NCI-H524 treated with DMSO at 0.1 percent for 48 hours (cell line): Measurements from ENCODE around the gene RPS17.

Experiments used
- DNase-seq: peaks from one replicate; lab custom pipeline; 2025; lab: John Stamatoyannopoulos, UW

The RPS17 gene

DNA sequence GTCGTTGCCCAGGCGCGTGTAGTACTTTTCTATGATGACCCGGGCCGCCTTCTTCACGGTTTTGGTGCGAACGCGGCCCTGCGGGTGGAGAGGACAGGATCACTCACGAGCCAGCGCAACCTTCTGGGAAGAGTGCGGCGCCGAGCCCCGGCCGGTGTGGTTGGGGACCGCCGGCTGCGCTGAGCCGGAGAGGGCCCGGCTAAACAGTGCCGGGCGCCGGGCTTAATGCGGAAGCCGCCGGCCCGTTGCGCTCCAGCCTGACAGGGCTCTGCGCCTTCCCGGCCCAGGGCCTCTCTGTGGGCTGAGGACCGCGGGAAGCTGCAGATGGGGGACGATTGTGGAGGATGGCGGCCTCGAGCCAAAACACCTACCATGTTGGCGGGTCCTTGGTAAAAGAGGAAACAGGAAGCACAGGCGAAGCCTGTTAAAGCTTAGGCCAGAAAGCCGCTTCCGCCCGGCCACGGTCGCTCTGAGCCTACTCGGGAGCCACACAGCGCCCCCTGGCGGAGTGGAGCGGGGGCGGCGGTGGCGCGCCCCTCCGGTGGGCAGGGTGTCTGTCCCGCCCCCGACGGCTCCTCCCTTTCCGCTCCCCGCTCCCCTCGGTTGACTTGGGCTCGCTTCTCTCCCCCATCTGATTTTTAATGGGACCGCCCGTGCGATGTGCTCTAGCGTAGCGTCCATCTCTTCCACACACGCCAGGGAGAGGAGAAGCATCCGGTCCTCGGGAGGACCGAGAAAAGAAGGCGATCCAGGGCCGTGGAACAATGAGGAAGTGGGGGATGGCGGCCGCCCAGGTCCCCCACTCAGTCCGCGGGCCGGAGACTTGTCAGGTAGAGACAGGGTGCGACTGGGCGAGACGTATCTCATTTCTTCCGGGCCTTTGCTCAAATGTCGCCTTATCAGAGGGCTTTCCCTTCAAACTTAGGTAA is at the start of gene RPS17:
Gene RPS17, minus strand, starts transcription at position 403 of the 929 bp plus-strand sequence. Its CDS starts 29 bp downstream, at position 374.
- DNase-seq, result no peak

DNA sequence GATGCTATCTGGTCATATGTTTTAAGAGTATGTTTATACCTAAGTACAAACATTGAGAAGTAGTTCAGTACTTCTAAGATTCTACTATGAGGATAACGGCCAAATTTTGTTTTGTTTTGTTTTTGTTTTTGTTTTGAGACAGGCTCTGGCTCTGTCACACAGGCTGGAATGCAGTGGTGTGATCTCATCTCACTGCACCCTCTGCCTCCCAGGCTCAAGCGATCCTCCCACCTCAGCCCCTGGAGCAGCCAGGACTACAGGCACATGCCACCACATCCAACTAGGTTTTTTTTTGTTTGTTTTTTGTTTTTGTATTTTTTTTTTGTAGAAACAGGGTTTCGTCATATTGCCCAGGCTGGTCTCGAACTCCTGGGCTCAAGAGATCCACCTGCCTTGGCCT is 47.5 kb upstream of the RPS17 start:
- DNase-seq, result no peak

DNA sequence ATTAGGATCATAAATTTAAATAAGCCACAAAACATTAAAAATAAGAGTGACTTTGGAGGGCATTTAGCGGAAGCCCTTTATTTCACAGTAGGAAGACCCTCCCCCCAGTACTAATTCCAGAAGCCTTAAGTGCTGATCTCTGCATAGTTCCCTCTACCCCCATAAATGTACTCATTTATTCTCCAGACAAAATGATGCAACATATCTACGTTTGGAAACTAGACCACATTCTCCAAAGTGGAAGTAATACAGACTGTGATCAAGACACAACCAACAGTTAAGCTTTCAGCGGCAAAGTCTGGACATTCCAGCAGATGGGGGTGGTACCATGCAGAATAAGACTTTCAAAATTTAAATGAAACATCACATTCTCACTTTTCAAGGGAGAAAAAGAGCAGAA is 44.8 kb upstream of the RPS17 start:
- DNase-seq, result no peak

DNA sequence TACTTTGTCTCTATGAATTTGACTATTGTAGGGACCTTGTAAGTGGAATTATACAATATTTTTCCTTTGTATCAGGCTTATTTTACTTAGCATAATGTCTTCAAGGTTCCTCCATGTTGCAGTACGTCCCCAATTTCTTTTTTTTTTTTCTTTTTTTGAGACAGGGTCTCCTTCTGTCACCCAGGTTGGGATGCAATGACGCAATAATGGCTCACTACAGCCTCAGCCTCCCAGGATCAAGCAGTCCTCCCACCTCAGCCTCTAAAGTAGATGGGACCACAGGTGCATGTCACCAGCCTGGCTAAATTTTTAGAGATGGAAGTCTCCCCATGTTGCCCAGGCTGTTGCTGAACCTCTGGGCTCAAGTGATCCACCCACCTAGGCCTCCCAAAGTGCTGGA is 40.5 kb upstream of the RPS17 start:
- DNase-seq, result no peak

DNA sequence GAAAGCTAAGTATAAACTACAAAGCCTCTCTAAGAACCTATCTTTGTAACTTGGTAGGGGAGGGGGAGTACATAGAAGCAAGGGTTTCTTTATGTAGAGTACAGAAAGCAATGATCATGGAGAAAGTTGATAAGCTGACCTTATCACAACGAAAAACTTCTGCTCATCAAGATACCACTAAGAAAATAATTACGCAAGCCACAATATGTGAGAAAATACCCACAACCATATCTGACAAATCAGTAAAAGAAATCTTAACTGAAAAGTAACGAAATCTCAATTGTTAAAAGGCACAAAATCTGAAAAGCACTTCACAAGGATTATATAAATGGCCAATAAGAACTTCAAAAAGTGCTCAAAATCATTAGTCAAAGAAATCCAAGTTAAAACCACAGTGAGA is 35.1 kb upstream of the RPS17 start:
- no peak for DNase-seq

DNA sequence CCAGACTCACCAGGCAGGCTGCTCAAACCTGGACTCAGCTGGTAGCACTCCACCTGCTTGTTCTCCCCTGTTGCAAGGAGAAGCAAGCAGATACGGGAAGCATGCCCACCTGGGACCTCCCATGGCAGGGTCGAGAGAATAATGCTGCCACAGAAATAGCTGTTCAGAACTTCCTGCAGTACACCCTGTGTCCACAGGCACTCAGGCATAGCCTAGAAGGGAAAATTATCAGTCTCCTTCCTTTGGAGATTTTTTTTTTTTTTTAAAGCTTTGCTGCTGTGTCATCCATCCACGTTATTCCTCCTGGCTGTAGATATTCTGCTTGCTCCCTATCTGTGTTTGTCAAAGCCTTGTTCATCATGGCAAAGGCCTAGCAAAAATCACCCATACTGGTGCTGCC is 32.7 kb upstream of the RPS17 start:
- no peak for DNase-seq

DNA sequence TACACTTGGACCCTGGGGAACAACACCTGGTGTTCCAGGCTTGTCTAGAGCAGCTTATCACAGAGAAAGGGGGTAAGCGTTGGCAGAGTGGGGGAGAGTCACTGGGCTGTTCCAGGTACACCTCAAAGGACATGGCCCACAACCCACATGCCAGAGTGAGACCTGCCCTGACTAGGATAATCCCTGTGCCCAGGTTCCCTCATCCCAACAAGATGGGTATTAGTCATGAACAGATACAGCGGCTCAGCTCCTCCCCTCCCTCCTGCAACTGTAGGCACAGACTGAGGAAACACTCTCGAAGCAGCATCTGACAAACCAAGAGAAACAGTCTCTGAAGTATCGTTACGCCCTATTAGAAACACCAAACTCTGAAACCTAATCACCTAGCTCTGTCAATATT is 32.1 kb upstream of the RPS17 start:
- no peak for DNase-seq

DNA sequence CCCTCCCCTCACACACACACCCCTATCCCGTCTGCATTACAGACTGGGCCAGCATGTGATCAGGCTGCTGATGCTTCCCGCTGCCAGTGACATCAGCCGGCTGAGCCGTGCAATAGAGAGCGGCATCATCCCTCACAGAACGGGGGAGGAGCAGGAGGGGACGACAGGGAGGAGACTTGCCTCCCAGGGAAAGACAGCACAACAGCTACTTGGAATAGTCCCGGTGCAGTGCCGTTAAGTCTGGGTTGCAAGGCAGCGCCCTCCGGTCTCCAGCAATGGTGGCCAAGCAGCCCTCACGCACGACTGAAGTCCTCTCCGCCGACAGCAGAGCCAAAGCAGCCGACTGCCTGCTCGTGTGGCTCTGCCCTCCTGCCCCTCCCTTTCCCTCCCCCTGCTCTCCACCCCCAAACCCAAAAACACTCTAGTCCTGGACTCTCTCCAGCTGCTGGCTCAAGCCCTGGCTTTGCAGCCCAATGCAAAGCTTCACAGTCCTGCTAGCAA is 31.5 kb upstream of the RPS17 start:
- DNase-seq, result peak; percentile 55

DNA sequence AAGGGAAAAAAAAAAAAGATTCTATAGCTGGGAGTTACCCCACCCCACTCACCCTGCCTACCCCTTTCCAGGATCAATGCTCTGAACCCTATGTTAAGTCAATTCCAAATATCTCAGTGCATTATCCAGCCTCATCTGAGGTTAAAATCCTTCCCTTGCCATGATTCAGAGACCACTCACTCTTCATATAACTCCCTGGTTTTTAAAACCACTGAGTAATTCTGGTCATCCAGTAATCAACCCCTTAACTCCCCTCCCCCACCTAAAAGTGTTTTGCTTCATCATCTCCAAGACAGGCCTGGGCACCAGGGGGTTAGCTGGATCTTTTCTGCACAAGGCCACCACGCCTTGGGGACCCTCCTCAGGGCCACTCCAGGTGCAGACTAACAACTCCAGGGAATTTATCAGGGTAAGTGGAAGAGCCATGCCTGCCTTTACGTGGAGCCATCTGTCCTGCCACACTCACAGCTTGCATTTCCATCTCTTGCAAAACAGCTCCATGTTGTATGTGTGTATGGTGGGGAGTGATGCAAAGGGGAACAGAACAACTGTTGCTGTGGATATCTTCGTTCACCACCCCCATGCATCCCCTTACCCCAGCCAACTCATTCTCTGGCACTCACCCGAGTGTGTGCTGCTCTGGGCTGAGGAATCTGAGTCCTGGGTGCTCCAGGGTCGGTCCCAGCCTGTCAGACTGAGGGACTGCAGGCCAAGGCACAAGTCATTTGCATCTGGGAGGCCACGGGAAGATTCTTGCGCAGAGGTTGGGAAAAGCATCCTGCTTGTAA is 30.7 kb upstream of the RPS17 start:
- DNase-seq, result peak; percentile 86

DNA sequence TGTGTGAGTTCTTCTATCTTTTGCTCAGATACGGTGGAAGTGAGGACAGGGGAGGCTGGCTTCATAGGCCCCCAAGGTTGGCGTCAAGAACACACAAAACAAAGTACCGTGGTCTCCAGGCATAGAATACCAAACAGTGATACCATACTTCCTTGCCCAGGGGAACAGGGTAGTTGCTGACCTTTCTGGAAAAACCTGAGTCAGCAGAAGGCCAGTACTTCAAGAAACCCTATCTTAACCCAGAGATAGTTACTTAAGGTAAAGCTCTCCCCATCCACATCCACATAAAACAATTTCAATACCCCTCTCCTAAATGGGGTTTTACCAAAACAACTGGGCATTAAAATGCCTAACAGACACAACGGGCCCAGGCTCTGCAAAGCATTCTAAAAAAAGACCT is 29.6 kb upstream of the RPS17 start:
- no peak for DNase-seq

DNA sequence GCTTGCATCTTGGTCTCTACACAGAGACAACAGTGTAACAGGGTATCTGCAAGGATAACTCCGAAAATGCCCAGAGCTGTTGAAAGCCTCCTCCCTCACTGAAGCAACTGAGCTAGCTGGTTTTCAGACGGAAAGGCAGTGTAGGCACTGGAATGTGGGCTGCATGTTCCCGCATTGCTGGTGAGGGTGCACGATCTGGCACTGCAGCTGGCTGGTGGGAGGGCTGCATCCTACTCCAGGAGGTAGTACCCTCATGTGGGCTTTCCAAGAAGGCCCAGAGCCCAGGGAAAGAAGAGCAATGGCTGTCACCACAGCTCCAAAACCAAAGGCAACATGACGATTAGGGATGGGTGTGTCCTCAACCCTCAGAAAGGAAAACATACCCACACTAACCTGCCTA is 28.7 kb upstream of the RPS17 start:
- no peak for DNase-seq

DNA sequence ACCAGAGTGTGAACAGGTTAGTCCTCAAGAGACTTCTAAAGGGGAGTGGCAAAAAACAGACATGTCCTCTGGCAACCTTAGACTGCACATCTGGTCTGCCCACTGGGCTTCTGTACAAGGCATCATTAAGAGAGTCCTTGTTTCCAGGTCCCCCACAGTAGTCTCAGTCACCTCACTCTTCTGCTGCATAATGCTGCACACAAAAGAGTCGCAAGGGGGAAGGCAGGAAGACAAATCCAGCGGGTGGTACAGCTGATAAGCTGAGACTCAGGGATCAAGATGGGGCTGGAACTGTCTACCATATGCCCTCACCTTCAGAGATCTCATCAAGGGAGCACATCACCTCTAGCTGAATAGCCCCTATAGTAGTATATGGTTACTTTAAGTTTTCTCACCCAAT is 27.4 kb upstream of the RPS17 start:
- no peak for DNase-seq

DNA sequence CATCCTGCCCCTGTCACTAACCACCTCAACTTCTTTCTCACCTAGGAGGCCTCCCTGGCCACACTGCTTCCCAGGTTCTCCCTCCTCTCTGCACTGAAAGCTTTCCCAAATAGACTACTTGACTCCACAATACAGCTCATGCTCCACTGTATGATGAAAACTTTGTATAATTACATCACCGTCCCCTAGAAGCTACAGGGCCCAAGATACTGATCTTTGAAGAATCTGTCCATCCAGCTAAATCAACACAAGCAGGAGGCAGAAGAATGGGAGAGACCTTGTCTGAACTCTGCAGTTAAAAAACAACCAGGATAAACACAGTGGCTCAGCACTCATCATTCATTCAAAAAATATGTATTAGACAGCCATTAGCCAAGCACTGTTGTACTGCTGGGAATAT is 26.4 kb upstream of the RPS17 start:
- DNase-seq, result no peak

DNA sequence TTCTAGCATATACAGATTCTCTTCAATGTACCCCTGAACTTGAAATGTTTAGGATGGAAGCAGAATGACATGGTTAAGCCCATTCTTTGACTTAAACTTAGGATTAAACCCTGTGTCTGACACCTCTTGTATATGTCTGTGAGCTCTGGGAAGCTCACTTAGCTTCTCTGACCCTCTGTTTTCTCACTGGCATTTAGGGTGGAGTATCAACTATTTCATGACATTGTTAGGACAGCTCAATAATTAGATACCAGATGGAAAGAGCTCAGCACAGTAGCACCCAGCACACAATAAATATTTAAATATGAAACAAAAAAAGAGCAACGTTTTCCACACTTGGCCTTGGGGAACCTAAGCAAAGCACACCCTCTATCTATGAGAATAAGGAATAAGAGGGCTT is 18.2 kb upstream of the RPS17 start:
- DNase-seq, result no peak

DNA sequence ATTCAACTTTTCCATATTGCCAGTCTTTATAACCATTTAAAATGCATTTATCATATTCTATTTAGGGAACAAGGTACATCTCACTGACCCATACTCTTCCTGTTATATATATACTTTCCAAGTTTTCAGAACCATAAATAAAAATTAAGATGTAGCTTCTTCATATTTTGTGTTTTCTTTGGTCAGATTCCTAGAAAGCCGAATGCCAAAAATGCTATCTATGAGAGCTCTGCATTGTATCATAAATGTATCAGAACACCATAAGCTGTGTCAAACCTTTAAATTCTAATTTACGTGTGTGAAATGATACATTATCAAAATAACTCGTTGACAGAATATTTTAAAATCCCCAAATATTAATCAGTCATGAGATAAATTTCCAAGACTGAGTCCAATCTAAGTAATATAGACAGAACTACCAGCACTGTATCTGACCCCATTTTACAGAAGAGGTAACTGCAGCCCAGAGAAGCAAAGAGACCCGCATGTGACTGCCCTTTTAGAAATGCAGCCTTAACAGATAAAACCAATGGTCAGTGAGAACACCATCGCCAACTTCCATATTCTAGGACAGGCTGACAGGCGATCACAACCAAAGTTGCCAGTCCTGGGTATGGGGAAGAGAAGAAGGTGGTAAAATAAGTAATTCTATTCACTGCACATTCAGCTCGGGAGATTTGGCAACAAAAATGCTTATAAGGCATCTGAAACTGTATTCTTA is 16.2 kb upstream of the RPS17 start:
- no peak for DNase-seq

DNA sequence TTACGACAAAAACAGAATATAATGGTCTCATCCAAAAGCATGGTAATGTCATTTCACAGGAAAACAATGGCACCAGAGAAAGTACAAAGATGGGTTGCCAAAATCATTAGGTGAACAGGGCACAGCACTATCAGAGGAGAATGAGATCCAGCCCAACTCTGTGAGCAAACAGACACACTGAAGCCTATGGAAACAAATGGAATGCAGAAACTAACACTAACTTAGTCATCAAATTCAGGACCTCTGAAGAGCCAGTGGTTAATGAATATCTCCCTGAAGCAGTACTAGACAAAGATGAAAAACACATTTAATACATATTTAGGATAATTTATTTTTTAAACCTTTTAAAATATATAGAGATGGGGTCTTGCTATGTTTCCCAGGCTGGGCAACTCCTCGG is 14.6 kb upstream of the RPS17 start:
- no peak for DNase-seq

DNA sequence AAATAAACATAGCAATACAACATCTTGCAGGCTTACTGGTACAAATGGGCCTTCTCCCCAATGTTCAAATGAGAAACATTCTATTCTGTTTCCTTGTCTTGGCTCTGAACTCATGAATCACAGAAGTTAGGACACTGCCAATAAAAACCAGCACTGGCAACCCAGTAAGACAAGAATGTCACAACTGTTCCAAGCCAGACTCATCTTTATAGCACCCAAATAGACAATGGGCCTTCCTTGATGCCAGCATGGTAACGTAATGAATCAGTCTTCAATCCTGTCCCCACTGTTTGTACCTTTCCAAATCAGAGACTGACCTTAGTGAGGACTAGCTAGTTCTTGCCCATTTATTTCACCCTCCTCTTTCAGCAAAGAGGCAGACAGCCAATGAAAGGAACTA is 14.1 kb upstream of the RPS17 start:
- no peak for DNase-seq

DNA sequence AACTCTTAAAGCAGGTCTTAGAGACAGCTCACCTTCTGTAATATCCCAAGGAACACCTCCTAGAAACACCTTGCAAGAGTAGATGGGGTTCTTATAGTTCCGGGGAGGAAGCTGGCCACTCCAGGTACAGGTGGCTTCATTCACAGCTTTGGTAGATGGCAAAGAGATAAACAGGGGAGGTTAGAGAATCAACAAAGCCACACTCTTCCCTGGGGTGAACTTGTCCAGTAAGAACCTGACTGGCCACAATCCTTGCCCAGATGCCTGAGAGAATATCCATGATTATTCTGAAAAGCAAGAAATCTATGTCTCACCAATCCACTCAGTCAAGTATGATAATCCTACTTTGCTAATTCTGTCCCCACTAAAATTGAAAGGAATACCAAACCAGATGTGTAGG is 13.6 kb upstream of the RPS17 start:
- no peak for DNase-seq

DNA sequence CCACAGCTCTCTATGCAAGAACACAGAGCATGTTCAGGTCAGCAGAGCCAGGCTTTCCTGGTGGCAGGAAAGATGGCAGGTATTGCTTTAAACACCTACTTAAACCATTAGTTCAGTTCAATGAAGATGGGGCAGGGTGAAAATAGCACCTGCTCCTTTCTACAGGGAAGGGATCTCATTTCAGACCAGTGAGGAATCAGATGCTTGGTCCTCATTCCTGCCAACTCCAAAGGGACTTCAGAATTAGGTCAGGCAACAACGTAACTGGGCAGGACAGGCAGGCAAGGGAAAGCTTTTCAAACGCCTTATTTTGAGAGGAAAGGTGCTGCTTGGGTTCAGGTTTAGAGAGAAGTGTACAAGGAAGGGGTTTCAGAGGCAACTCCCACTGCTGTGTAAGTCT is 12.6 kb upstream of the RPS17 start:
- DNase-seq, result no peak

DNA sequence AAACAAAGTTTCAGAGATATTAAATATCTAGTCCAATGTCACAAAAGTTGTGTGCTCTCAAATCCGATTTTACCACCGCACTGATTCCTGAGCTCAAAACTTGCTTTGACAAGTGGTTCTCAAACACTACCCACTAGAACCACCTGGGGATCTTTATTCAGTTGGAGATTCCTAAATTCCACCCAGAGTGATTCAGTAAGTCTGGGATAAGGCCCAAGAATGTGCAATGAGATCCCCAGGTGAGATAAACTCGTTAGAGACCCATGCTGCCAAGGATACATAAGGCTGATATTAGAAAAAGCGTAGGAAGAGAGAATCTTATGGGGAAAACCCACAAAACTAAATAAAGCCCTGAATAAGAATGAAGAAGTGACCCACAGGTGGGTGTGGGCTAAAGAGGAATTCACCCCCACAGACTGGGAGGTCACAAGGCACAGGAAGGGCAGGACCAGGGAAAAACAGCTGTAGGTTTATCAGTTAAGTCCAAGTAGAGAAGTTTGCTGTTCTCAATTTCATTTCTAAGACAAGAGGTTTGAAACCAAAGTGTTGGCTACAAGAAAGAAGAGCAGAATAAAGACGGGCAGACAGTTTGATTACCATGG is 11.5 kb upstream of the RPS17 start:
- no peak for DNase-seq

DNA sequence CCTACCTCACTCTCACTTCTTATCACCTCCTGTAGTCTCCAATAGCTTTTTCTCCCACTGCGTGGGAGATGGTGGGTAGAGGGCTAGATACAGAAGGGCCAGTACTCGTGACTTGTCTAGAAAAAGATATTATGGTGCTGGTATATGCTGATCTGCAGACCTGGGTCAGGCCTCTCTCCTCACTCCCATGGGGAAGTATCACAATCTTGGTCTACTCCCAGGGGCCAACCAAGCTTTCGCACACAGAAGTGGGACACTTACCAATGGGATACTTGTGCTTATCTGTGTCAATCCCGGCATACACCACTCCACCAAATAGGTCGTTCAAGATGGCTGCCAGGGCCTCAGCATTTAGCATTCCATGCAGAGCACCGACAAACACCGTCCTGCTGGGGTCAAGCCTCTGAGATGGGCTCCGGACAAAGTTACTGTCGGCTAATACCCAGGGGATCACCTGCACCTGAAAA is 9.0 kb upstream of the RPS17 start:
- DNase-seq, result no peak

DNA sequence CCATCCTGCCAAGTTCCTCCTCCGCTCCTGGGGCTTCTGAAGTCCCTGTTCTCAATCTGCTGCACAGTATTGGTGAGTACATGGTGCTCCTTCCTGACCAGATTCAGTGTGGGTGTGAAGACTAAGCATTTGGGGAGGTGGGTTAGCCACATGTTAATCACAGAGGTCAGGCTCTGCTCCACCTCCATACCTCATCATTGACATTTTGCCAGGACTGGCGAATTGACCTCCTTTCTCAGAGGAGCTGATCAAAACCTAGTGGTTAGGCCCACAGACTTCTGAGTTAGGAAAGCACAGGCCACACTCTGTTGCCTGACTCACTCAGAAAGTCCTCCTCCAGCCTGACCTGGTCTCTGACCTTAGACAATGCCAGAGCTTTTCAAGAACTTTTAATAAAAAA is 8.4 kb upstream of the RPS17 start:
- no peak for DNase-seq
